Measurements from ENCODE around the gene NEDD4L. TPM values are rescaled to one million over a fixed set of nuclear protein-coding genes. Genes with fewer than 3 reads are reported as not detected.

The NEDD4L gene
- polyA plus RNA-seq, 1 of the 3 experiments (the other 2 are of a cell fraction) = 13.2 TPM

DNA sequence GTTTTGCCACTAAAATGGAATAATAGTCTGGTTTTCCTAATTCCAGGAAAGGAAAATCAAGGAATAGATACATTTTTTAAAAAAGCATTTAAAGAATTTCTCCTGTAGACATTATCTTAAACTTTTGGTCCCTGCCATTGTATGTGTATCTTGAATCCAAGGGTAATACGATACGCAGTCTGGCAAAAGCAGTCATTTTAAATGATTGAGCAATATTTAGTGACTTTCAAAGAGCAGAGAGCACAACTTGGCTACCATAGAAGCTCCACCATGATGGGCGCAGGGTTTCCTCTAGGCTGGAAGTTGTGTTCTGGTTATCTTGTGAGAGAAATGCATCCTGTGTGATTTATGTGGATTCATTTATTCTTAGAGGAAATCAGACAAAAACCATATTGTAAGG, 92.9 kb downstream of the NEDD4L start:
- H3F3A ChIP-seq (replicated peaks; ENCODE audit: insufficient read depth) = no peaks in the 10 kb centered on the region
- no peaks in the 10 kb centered on the region for H3K9me3 ChIP-seq
- no peaks in the 10 kb centered on the region for H4K20me1 ChIP-seq (ENCODE audit: insufficient read depth)
- no peak overlapping the region for H3K27ac ChIP-seq (ENCODE audit: low read depth in 2 of 2, low read length in 1 of 2)
- H3K79me2 ChIP-seq (ENCODE audit: insufficient read depth) = no peaks in the 10 kb centered on the region
- ChIA-PET CTCF (interaction anchor here (0.8 to 3.3 kb wide), 14 partner anchors 9 to 310 kb away, joined by 3 to 29 read pairs (median 6); partner anchors contain the start of gene NEDD4L), POLR2A (no interaction called here)
- H3K36me3 ChIP-seq (replicated peaks in 1 of 2; ENCODE audit: control insufficient read depth in 1 of 2, insufficient read depth in 2 of 2, low read length in 1 of 2) = no peaks in the 10 kb centered on the region
- H2AFZ ChIP-seq (ENCODE audit: low read depth) = no peak overlapping the region
- WGBS (ENCODE audit: low lambda C conversion rate) = 80% methylated on average over 3 of the region's 3 CpGs
- H3K27me3 ChIP-seq (ENCODE audit: insufficient read depth) = no peaks in the 10 kb centered on the region
- DNase-seq = no peak
- no peak overlapping the region for H3K4me2 ChIP-seq
- H3K9ac ChIP-seq = no peak overlapping the region
- H3K4me1 ChIP-seq (ENCODE audit: control insufficient read depth in 1 of 2, insufficient read depth in 2 of 2, low read depth in 1 of 2, low read length in 1 of 2) = no peaks in the 10 kb centered on the region; a peak in 1 of 4 replicates
- TF ChIP-seq, protein P1, sequence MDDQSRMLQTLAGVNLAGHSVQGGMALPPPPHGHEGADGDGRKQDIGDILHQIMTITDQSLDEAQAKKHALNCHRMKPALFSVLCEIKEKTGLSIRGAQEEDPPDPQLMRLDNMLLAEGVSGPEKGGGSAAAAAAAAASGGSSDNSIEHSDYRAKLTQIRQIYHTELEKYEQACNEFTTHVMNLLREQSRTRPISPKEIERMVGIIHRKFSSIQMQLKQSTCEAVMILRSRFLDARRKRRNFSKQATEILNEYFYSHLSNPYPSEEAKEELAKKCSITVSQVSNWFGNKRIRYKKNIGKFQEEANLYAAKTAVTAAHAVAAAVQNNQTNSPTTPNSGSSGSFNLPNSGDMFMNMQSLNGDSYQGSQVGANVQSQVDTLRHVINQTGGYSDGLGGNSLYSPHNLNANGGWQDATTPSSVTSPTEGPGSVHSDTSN (IDR thresholded peaks at IDR 0.05) = no peak
- TF ChIP-seq TEAD4 (IDR thresholded peaks at IDR 0.05; ENCODE audit: borderline replicate concordance, insufficient read depth) (no peak), SIN3A (IDR thresholded peaks at IDR 0.05; ENCODE audit: borderline replicate concordance, low read depth, low read length) (no peak), YY1 (IDR thresholded peaks at IDR 0.05; ENCODE audit: low read depth) (no peak), RXRA (IDR thresholded peaks at IDR 0.05; ENCODE audit: borderline replicate concordance, low read depth) (no peak), MEF2A (IDR thresholded peaks at IDR 0.05; ENCODE audit: borderline replicate concordance, low read depth) (no peak), GATA2 (CRISPR knock-in tag; IDR thresholded peaks at IDR 0.05) (no peak), RFX5 (IDR thresholded peaks at IDR 0.05; ENCODE audit: low read length) (no peak), EP300 (IDR thresholded peaks at IDR 0.05; ENCODE audit: borderline replicate concordance in 1 of 2, low read depth in 1 of 2, low read length in 1 of 2) (no peak)
- TF ChIP-seq, protein P2, sequence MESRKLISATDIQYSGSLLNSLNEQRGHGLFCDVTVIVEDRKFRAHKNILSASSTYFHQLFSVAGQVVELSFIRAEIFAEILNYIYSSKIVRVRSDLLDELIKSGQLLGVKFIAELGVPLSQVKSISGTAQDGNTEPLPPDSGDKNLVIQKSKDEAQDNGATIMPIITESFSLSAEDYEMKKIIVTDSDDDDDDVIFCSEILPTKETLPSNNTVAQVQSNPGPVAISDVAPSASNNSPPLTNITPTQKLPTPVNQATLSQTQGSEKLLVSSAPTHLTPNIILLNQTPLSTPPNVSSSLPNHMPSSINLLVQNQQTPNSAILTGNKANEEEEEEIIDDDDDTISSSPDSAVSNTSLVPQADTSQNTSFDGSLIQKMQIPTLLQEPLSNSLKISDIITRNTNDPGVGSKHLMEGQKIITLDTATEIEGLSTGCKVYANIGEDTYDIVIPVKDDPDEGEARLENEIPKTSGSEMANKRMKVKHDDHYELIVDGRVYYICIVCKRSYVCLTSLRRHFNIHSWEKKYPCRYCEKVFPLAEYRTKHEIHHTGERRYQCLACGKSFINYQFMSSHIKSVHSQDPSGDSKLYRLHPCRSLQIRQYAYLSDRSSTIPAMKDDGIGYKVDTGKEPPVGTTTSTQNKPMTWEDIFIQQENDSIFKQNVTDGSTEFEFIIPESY (IDR thresholded peaks at IDR 0.05; ENCODE audit: borderline replicate concordance, low read depth) = no peak
- TF ChIP-seq, protein P3, sequence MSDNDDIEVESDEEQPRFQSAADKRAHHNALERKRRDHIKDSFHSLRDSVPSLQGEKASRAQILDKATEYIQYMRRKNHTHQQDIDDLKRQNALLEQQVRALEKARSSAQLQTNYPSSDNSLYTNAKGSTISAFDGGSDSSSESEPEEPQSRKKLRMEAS (IDR thresholded peaks at IDR 0.05; ENCODE audit: low read depth) = no peak
- TF ChIP-seq, protein P4, sequence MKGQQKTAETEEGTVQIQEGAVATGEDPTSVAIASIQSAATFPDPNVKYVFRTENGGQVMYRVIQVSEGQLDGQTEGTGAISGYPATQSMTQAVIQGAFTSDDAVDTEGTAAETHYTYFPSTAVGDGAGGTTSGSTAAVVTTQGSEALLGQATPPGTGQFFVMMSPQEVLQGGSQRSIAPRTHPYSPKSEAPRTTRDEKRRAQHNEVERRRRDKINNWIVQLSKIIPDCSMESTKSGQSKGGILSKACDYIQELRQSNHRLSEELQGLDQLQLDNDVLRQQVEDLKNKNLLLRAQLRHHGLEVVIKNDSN (IDR thresholded peaks at IDR 0.05; ENCODE audit: borderline replicate concordance, low read depth) = no peak
- no peak overlapping the region for H3K4me3 ChIP-seq (ENCODE audit: low read depth in 2 of 2, low read length in 1 of 2)
- H3K9me2 ChIP-seq = no peaks in the 10 kb centered on the region

Measured in SK-N-SH (cell line).